GM18867 (cell line): ENCODE data around the gene KRTAP20-2.

Experiments used
- ATAC-seq: cut with Tn5 transposase; IDR thresholded peaks from one replicate; pipeline ENCODE4 v1.9.1; 2021; ENCODE audit warnings: mild to moderate bottlenecking, moderate library complexity; ENCODE audit not compliant: unreplicated experiment

The KRTAP20-2 gene

DNA sequence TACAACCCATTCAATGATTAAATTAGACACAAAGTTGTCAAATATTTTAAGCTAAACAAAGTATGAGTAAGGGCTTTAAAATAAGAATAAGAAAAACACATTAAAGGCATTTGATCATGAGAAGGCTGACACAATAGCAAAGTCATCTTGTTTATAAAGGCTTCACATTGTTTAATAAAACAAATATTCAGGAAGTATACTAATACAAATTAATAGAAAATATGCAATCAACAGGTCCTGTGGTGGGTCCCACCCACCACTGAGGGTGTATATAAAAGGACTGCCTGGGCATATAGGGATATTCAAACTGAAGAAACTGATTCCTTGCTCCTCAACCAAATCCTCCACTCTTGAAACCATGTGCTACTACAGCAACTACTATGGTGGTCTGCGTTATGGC lies at the start of gene KRTAP20-2:
KRTAP20-2 (plus strand) TSS at position 301 of the 400 bp plus-strand sequence; CDS start at position 359, 58 bp downstream.
- no peak for ATAC-seq

DNA sequence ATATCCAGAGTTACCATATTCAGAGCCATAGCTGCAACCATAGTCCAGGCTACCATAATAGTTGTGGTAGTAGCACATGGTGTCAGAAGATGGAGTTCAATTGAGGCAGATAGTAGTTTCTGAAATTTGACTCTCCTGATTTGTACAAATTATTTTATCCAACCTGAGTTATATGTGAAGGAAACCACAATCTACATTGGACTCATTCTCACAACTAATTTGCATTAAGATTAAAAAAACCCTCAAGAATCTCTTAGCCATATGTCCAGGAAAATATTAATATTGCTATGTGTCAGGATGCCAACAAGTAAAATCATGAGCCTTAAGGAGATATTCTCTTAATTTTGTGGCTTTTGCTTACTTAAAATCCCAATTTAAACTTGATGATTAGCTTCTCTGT lies 44.7 kb upstream of the KRTAP20-2 start, which contains the start of gene KRTAP22-2:
KRTAP22-2 (minus strand) TSS at position 101 of the 400 bp plus-strand sequence.
- ATAC-seq: no peak

DNA sequence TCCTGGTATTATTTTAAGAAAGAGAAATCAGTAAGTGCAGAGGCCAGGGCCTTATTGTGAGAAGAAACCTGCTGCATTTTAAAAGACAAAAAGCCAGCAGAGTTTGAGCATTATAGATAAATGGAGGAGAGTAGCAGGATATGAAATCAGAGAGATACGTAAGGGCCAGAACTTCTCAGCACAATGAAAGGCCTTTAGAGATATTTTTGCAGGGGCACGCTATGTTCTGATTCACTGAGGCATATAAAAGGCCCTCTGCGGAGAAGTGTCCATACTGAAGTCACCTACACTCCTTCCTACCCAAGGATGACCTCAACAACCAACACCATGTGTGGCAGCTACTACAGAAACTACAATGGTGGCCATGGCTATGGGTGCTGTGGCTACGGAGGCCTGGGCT lies 42.9 kb upstream of the KRTAP20-2 start, which contains the start of gene KRTAP6-3:
KRTAP6-3 (plus strand) TSS at position 301 of the 400 bp plus-strand sequence; CDS start at position 307, 6 bp downstream.
- ATAC-seq: no peak

DNA sequence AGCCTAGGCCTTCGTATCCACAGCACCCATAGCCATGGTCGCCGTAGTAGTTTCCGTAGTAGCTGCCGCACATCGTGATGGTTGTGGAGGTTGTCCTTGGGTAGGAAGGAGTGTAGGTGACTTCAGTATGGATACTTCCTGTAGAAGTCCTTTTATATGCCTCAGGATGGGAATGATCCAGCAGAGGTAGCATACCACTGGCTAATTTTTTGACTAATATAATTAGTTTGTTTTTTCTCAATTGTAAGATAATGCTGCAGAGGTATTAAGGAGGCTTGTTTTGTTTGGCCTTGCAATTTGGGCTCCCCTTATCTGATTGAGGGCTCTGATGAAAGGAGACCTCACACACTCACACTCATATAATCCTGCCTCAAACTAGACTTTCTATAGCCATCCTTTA lies 36.2 kb upstream of the KRTAP20-2 start, which contains the start of gene KRTAP6-2:
KRTAP6-2 (minus strand) TSS at position 101 of the 400 bp plus-strand sequence; CDS start at position 73, 28 bp downstream.
- ATAC-seq: no peak

DNA sequence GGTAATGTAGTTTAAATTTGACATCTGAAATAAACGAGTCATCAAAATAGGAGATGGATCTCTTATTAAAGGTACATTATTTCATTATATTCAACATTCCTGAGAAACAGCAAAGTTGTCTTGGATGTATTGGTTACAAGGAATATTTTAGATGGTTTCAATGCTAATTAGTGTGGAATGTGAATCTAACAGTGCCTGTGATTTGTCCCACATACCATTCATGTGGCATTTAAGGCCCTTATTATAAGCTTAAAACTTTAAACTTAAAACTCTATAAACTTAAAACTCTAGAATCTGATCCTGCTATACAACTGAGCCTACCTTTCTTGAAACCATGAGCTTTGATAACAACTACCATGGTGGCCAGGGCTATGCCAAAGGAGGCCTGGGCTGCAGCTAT lies 34.2 kb upstream of the KRTAP20-2 start, which contains the start of gene KRTAP22-1:
KRTAP22-1 (plus strand) TSS at position 301 of the 400 bp plus-strand sequence.
- no peak for ATAC-seq

DNA sequence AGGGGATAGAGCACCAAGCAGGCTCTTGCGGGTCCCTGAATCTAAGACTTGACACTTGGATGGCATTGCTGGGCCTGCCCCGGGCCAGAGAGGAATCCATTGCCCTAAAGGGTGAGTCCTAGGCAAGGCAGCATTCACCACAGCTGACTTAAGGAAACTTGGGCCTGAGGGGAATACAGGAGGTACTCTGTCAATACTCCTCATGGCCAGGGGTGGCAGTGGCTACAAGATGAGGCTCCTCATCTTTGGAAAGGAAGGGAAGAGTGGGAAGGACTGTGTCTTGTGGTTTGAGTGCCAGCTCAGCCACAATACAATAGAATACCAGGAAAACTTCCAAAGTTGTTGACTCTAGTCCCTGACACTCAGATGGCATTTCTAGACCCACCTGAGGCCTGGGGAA lies 29.0 kb upstream of the KRTAP20-2 start:
- no peak for ATAC-seq

DNA sequence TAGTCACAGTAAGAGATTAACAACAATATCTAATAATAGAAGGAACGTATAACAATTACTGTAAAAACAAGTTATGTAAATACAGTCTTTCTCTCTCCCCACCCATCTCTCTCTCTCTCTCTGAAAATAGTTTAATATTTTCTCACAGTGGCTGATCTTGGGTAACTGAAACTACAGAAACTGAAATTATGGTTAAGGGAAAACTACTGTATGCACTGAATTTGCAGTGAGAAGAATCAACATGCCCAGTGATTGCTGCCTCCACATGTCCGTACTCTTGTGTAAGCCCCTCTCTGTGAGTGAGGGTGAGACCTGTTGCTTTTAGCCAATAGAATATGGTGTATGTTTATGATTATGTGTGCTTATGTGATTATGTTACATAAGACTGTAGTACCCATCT lies 22.9 kb upstream of the KRTAP20-2 start:
- no peak for ATAC-seq

DNA sequence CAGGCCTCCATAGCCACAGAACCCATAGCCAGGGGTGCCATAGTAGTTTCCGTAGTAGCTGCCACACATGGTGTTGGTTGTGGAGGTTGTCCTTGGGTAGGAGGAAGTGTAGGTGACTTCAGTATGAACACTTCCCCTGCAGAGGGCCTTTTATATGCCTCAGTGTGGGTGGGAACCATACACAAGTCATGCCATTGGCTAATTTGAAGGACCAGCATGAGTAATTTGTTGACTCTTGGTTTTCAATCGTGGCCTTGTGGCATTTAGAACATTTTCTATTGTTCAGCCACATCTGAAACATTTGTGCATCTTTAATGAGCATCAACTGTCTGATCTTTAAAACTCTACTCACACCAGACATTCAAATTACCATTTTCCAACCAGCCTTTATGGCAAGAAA lies 21.2 kb upstream of the KRTAP20-2 start, which contains the start of gene KRTAP6-1:
KRTAP6-1 (minus strand) TSS at position 95 of the 400 bp plus-strand sequence; CDS start at position 69, 26 bp downstream.
- ATAC-seq: no peak

DNA sequence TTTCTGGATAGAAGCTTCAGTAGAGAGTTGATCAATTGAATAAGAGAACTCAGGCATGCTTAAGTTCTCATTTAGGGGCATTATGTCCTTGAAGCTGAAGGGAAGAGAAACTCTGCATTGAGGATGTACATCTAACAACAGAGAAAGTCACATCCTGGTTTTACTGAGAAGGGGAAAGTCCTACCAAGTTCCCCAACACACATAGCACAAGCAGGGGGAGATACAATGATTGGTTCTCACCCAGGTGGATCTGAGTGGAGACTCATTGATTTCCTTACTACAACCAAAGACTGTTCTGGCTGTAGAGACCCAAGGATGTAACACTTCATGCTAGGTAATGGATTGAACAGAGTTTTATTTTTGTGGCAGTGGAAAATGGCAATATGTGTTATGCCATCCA lies 19.8 kb upstream of the KRTAP20-2 start:
- ATAC-seq: no peak

DNA sequence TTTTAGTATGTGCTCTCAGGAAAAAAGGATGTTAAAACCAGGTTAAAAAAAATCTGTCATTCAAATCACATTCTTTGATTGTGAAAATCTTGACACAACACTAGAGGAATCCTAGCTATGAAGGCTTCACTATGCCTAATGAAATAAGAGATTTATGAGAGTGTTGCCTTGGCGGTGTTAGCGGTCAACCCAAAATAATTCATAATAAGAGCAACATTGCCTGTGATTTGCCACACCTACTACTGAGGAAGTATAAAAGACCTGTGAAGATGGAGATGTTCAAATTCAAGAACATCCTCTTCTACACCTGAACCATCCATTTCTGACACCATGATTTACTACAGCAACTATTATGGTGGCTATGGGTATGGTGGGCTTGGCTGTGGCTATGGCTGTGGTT lies 18.9 kb upstream of the KRTAP20-2 start, which contains the start of gene KRTAP20-1:
KRTAP20-1 (plus strand) TSS at position 301 of the 400 bp plus-strand sequence; CDS start at position 331, 30 bp downstream.
- ATAC-seq: no peak

DNA sequence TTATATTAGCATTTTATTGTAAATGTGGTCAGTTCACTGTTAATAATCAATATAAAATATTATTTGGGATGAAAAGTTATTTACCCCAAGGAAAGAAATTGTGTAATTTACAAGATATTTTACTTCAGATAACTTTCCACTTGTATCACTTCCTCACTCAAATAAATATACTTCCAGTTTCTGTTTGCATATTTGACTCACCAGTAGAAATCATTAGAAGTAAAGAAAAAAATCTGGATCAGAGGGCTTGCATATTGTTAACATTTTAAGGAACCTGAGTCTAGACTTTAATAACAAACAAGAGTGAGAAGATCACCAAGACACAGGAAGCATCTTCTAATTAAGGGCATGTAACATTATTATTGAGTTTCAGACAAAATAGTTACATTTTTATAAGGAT lies 14.9 kb upstream of the KRTAP20-2 start:
- ATAC-seq: no peak

DNA sequence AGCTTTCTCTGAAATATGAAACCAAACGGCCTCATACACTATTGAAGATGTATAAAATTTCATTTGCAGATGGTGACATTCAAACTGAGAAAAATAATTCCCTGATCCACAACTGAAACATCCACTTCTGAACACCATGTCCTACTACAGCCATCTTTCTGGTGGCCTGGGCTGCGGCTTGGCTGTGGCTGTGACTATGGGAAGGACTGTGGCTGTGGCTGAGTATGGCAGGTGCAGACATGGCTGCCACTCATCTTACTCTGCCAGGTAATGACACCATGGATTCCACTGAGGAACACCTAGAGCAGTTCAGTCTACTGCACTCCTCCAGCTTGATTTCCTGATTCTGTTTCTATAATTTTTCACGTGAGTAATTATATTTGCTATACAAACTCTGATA lies 14.5 kb upstream of the KRTAP20-2 start, which contains the start of gene KRTAP20-4:
KRTAP20-4 (plus strand) TSS at position 106 of the 400 bp plus-strand sequence.
- no peak for ATAC-seq

DNA sequence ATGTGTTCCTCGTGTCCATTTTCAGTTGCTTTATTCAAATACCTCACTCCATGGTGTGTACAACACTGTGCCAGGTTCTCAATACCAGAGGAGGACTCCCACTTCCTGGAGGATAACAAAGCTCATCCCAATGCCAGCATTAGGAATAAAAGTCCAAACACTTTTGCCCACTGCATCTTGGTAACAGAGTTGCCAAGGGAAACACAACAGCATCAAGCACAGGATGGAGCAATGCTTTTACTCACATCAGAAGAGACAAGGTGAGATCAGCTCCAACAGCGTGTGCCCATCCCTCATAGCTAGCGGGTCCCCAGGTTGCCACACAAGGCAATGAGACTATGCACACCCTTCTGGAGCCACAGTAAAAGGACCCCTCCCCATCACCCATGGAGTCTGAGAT lies 11.6 kb upstream of the KRTAP20-2 start:
- ATAC-seq: no peak

DNA sequence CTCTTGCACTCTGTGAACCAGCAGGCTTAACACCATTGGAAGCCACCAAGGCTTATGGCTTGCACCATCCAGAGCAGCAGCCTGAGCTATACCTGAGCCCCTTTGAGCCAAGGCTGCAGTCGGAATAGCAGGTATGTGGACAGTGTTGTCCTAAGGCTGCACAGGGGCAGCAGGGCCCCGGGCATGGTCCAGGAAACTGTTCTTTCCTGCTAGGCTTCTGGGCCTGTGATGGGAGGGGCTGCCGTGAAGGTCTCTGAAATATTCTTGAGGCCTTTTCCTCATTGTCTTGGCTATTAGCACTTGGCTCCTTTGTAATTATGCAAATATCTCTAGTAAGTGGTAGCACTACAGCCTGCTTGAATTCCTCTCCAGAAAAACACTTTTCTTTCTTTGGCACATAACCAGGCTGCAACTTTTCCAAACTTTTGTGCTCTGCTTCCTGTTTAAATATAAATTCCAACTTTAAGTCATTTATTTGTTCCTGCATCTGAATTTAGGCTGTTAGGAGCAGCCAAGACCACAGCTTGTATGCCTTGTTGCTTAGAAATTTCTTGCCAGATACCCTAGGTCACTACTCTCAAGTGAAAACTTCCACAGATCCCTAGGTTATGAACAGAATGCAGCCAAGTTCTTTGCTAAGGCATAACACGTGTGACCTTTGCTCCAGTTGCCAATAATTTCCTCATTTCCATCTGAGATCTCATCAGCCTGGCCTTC lies 9.4 kb upstream of the KRTAP20-2 start:
- ATAC-seq: no peak

DNA sequence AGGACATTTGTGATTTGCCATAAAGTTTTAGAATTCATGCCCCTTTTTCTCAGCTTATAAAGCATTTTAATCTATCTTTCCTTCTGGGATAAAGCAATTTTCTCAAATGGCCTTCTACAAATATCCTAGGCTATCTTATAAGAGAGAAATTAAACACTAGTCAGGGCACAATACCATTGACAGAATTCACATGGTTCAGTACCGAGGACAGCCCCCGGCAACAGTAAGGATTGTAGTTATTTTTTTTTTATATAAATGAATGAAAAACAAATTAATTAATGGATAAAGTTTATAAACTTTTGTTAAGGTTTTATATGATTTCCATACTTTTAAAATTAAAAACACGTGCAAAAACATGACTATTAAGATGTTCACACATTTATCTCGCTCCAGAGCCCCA lies 6.9 kb upstream of the KRTAP20-2 start:
- no peak for ATAC-seq

DNA sequence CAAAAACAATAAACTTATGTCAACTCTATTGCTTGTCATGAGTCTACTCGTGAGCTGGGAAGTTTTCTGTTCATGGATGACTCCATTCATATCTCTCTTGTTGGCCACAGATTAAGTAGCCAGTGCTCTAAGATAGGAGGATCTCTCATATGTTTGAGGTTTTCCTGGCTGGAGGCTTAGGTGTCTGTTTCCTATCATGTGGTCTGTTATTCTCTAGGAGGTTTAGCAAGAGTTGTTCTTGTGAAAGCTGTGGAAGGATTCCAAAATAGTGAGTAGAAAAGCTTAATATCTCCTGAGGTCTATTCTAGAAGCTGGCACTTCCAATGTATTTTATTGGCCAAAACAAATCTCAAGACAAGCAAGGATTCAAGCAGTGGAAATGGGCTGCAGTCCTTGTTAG lies 5.8 kb upstream of the KRTAP20-2 start:
- ATAC-seq: no peak

DNA sequence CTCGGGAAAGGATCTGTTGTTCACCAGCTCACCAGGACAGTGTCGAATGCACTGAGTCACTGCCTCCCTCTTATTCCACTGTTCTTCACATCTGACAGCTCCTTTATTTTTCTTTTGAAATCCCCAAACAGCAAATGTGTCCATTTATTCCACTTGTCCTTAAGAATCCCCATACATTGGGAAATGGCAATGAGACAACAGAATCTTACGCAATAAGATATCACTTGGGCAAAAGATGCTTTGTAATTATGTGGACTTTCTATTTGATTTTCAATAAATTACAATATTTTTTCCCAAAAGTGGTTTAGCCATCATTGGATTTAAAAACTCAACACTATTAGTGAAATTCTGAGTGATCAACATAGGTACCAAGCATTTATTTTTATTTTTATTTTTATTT lies 3.7 kb downstream of the KRTAP20-2 start:
- no peak for ATAC-seq

DNA sequence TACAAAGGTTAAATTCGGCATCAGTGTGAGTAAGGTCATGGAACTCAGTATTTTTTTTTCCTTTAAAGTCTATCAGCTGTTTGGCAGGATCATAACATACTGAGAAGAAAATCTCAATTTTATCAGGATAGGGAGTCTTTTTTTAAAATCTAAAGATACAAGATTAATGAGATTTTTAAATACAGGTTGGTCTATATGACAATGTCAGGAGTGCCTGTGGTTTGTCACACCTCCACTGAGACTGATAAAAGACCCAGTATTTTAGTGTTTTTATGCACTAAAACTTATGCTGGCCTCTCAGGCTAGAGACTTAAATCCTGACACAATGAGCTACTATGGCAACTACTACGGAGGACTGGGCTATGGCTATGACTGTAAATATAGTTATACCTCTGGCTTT lies 7.6 kb downstream of the KRTAP20-2 start, which contains the start of gene KRTAP20-3:
KRTAP20-3 (plus strand) TSS at position 301 of the 400 bp plus-strand sequence.
- no peak for ATAC-seq

DNA sequence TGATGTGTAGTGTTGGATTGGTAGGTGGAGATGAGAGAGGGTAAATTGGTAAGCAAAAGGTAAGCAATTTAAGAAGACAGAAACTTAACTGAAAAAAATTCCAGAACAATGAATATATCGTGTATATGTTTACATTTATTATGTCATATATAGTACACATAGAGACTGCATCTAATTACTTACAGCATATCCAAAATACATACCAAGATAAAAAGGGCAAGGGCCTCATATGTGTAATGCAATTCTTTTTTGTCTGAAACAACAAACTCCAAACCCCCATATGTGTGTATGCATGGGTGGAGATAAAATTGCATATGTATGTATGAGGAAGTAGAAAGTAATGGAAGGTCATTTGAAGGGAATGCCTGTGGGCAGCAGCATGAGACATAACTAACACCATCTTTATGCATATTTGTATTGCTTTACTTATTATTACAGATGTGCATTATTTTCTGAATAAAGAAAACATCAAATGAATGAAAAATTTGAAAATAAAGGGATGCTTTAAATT lies 12.0 kb downstream of the KRTAP20-2 start:
- ATAC-seq: no peak

DNA sequence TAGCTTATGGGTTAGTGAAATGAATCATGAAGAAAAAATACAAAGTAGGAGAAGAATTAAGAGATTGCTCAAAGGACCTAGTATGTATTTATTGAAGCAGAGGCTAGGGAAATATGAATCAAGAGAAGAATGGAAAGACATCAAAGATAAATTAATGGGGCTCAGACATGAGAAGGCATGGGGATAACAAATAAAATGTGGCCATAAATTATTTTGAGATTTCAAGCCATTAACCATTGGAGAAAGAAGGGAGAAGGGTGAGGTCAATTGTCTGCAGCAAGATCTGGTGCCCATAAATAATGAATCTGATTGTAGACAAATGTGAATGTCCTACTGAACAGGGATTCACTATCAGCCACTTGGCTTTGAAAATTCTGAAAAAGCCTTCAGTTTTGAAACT lies 17.9 kb downstream of the KRTAP20-2 start:
- no peak for ATAC-seq

DNA sequence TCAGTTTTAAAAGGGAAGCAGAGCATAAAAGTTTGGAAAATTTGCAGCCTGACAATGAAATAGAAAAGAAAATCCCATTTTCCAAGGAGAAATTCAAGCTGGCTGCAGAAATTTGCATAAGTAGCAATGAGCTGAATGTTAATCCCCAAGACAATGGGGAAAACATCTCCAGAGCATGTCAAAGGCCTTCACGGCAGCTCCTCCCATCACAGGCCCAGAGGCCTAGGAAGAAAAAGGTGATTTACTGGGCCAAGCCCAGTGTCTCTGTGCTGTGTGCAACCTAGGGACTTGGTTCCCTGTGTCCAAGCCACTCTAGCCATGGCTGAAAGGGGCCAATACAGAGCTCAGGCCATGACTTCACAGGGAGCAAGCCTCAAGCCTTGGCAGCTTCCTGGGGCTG lies 33.8 kb downstream of the KRTAP20-2 start:
- no peak for ATAC-seq
